Glomerular endothelial cell (primary cell): ENCODE measurements around the gene FGGY. TPM values are rescaled to one million over a fixed set of nuclear protein-coding genes. Genes with fewer than 3 reads are reported as not detected.

Source experiments
- DNase-seq: peaks from one replicate; pipeline ENCODE4 v3.0.0-alpha.2; 2011; ENCODE audit warnings: low read depth, low spot score; ENCODE audit errors: extremely low read depth
- total RNA-seq: library from RNA; depleted of rRNA; stranded (reverse); fragments of >200 nt; gene quantifications from 2 replicates; pipeline ENCODE4 v1.2.3, GENCODE V29; 2015

FGGY gene
- total RNA-seq, 1 donor from 2014 or later, result 5.8 TPM

- no peak for DNase-seq
Measured at GRCh38 chr1:59314776-59315528, 18.1 kb downstream of the FGGY start.

DNA sequence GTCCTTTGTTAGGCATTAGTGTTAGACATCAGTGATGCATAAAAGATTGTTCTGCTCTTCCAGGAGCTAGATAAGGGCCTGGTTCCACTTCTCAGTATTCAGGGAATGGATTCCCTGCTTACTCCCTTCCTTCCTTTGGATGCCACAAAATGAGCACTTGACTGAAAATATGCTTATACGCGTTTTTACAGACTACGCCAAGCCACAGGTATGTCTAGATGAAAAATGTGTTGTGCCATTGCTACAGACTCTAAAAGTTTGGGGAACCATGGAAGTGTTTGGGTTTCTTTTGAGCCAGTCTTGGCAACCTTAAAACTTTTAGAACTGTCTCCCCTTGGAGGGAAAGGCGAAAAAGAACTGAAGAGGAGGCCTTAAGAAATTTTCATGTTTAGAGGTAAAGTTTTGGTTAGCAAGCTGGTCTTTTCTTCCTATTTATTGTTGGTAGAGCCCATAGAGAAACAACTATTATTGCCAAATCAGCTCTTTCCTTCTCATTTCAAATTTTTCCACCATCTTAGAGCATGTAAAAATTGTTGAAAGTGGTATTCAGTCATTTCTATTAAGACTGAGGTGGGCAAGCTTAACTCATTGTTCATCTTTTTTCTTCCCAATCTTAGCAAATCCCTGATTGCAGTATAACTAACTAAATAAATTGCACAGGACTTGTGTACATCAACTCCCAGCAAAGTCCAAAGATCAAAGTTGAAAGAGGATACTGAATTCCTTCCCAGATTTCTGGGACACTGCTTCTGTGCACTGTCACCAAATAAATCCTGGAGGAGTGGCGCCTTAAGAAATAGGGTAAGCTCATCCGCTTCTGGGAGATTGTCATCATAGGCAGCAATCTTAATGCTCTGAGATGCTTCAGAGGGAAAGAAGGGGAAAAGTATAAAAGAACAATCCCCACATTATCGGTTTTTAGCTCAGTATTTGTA lies 18.9 kb downstream of the FGGY start:
- DNase-seq, result no peak

DNA sequence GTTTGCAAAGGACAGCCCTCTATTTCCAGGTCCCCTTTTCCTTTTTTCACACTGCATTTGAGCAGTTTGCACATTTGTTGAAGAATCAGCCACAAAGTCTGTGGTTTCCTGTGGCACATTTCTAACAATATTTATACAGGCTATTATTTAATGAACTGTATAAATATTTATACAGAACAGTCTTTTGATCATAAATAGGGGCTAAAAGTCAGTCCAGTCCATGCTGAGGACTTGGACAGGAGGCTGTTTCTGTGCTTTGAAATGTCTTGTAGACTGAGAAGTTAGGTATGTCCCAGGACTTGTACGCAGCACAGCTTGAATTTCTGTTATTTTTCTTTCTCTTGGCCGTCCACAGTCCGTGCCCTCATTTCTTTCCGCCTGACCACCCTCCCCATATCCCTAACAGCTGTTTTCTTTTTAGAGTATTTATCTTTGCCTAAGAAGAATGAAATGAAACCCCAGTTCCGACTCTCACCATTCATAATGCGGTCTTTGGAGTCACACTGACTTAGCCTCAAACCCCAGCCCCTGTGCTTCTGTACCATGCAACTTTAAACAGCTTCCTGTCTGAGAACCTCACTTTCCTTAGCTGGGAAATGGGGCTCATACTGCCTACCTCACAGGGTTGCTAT lies 19.7 kb downstream of the FGGY start:
- no peak for DNase-seq

- DNase-seq, result no peak
Measured at GRCh38 chr1:59317343-59317742, 20.4 kb downstream of the FGGY start.

DNA sequence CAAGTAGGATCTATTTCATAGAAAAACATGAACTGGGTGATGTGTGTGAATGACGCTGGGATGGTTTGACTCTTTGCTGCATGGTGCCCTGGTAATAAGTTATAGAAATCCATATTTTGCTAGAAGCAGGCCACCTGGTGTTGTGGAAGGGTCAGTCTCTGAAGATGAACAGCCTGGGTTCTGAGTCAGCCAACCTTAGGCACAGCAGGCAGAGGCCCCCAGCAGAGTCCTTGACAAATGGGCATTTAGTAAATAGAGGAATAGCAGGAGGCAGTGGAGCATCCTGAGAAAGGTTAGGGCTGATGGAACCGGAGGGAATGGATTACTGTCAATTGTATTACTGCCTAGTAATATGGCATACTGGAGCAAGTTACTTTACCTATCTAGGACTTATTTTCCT lies 20.9 kb downstream of the FGGY start:
- DNase-seq, result no peak

GRCh38 chr1:59318271-59318860 lies 21.5 kb downstream of the FGGY start:
- no peak for DNase-seq

DNA sequence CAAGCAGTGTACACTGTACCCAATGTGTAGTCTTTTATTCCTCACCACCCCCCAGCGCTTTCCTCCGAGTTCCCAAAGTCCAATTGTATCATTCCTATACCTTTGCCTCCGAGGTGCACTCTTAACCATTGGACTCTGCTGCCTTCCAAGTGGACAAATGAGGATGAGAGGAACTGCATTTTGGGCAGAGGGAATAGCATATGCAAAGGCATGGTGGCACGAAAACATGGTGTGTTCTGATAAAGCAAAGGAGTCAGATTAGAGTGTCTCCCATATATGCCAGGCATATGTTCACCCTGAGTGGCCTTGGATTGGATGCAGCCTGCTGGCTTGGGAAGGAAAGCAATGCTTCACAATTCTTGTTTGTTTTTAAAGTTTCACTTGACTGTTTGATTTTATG lies 25.5 kb downstream of the FGGY start:
- DNase-seq, result no peak

DNA sequence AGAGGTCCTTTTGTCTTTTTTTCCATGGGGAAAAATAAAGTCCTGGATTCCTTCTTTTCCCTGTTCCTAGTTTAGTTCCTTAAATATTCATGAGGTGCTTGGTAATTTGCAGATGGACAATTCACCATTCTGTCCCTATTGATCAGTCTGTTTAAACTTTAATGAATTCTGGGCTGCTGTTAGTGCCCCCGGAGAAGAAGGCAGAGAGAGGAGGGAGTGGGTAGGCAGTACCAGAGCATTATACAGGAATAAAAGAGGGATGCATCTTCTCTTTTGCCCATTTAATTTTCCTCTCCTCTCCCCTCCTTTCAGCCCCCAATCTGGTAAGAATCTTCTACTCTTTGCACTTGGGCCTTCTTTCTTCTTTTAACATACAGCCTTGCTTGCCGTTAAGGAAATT lies 25.9 kb downstream of the FGGY start:
- no peak for DNase-seq

DNA sequence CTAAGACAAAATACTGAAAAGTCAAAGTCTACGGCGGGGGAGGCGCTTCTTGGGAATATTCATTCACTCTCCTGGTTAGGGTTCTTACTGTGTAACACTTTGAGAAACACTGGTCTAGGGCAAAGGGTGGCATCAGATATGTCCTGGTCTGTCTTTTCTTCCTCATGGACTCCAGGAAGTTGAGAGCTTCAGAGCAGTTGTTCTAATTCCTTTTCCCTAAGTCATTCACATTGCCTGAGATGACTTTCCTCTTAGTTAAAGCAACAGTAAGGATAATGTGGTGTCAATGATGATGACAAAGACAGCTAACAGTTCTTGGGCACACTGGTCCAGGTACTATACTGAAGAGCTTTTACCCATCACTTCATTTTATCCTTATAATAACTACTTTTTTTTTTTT lies 27.0 kb downstream of the FGGY start:
- DNase-seq, result no peak

GRCh38 chr1:59328353-59328752 lies 31.5 kb downstream of the FGGY start:
- no peak for DNase-seq

DNA sequence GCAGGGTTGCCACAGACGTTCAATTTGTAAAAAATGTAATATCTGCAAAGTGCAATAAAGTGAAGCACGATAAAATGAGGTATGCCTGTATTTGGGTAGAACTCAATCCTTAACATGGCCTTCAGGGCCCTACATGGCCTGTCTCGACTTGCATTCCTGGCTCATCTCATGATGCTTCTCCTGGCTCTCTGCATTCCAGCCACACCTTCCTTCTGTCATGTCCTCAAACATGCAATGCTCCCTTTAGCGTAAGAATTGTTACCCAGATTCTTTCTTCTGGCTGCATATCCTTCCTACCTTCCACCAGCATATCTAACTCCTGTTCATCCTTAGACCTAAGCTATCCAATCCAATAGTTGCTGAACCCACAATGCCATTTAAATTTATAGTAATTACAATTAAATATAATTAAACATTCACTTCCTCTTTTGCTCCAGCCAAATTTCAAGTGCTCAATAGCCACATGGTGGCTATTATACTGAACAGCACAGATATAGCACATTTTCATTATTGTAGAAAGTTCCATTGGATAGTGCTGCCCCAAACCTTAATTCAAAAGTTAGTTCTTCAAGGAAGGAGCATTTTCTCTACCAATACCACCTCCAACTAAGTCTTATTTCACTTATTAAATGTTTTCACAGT lies 32.6 kb downstream of the FGGY start:
- DNase-seq, result no peak

DNA sequence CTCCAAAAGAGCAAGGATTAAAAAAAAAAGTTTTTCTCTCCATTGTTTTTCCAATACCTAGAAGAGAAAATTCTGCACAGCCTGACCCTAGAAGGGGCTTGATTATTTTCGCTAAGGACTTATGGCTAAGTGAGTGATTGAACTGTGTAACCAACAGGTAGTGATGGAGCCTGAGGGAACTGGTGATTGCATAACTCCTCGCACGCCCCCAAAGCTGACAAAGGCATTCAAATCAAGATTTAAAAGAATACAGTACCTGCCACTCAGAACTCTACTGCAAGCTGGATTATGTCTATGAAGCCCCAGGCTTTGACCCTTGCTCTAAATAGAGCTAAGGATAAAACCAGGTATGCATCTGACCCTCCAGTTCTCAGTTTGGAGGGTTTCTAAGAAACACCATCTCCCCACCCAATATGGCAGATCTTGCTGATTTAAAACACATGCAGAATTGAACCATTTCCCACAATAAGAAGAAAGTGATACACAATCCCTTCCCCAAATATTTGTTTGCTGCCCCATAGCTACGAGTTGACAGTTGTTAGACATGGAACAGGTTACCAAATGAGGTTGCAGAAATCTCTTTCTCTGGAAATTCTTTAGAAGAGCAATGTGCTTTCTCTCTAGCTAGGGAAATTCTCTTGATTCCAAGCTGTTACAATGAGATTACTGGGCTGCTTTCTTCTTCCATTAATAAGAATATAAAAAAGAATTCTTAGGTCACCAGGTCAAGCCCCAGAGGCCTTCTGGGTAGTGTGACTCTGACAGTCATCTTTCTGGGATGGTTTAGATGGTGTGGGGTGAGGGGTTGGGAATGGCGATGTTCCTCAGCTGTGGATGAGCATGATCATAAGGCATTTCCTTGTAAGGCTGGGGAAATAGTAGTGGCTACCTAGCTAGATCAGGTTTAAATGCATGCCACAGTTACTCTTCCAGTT lies 35.1 kb downstream of the FGGY start:
- DNase-seq, result no peak

- DNase-seq, result peak; percentile 31
Measured at GRCh38 chr1:59332983-59333382, 36.1 kb downstream of the FGGY start.

GRCh38 chr1:59333626-59334277 lies 36.9 kb downstream of the FGGY start:
- DNase-seq, result no peak

- no peak for DNase-seq
Measured at GRCh38 chr1:59340411-59341307, 43.8 kb downstream of the FGGY start.

DNA sequence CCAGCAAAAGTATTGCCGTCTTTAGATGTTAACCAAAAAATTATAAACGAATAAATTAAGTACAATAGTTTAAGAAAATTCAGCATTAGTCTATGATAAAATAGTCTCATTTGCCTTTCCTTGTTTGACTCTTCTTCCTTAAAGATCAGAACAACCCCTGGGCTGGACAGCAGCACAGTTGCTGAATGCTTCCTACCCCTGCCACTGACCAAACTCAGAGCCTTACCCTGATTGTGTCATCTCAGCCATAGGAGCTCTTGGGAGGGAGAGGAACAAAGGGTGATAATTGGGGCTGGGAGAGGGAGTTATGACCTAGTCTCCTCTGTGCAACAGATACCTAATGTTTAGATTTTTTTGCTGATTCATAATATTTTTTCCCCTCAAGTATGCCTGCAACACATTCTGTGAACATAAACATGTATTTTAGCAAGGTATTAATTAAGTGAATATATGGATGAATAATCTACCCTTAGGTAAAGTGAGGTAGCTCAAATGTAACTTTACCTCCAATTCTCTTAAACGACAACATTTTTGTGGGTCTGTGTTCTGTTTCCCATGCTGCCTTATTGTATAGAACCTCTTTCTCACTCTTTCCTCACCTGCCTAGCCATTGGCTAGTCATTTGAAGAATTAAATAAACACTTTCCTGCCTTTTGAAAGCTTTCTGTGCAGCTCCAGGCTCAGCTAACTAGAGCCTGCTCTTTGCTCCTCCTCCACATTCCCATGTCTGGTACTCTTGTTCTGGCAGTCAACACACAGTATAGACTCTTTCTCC lies 46.1 kb downstream of the FGGY start:
- no peak for DNase-seq

- DNase-seq, result no peak
Measured at GRCh38 chr1:59343576-59343840, 46.6 kb downstream of the FGGY start.

DNA sequence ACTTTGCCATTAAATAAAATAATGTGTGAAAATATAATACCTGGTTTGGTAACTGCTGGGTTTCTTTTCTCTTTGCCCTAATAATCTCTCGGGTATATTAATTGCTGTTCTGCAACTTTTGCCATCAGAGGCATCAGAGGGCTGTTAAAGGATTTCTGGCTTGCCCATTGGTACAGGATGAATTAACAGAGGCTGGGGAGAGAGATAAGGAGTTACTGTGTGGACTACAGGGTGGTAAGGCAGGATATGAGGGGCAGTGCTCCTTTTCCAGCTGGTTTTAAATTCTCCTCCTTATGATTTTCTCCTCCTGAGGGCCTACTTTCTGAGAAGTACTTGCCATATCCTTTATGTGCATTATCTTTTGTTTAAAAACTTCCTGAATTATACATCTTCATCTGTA lies 48.3 kb downstream of the FGGY start:
- DNase-seq, result no peak
